Motor neuron (in vitro differentiated cells): ENCODE results near the gene CFAP97D1. TPM values are rescaled to one million over a fixed set of nuclear protein-coding genes. Genes with fewer than 3 reads are reported as not detected.

Experiments
- ATAC-seq, 8 experiments: fragments of 200-7000 bp; cut with Tn5 transposase; replicated peaks in 6 of 8; 2 replicates each; pipeline ENCODE4 v1.8.0; 2021; ENCODE audit warnings: mild to moderate bottlenecking in 8 of 8, moderate library complexity in 8 of 8
- H3K27ac ChIP-seq, 2 donors: fragments of 250-450 bp; sonication (Bioruptor Pico); 2 replicates each; pipeline ENCODE4 v1.9.0; 2021; ENCODE audit warnings: antibody characterized with exemption in 2 of 2, mild to moderate bottlenecking in 2 of 2, moderate library complexity in 1 of 2
- H3K4me1 ChIP-seq, 2 donors: fragments of 250-450 bp; sonication (Bioruptor Pico); replicated peaks in 1 of 2; 2 replicates each; pipeline ENCODE4 v1.6.1; 2021; ENCODE audit warnings: antibody characterized with exemption in 2 of 2, mild to moderate bottlenecking in 2 of 2, moderate library complexity in 1 of 2
- H3K4me3 ChIP-seq, 5 donors: fragments of 250-450 bp; sonication (Bioruptor Pico); 2 replicates each; pipeline ENCODE4 v1.9.0; 2021; ENCODE audit warnings: antibody characterized with exemption in 5 of 5, mild to moderate bottlenecking in 5 of 5, moderate library complexity in 4 of 5
- WGBS, 10 experiments: fragments of 450-650 bp; shearing (Covaris generic); methylation state at CpG; one replicate each; pipeline ENCODE4 v1.0.0; 2022; 5-methylcytosine and 5-hydroxymethylcytosine counted together
- in situ Hi-C, 9 experiments: fragments of 400-800 bp; cut with MboI; loops; one replicate each; pipeline ENCODE4 v1.15.0; 2021; ENCODE audit warnings: low sequenced_read_pairs in 9 of 9, low pct_unique_long_range_greater_than_20kb in 2 of 9; ENCODE audit not compliant: unreplicated experiment in 9 of 9
- total RNA-seq, 8 experiments: library from RNA; unstranded; fragments of 300-600 nt; gene quantifications; 2 replicates each; pipeline versions ENCODE4 v1.2.3 to v1.2.4, GENCODE V29; 2022

The CFAP97D1 gene
- under 1 TPM in 7 of 8 experiments, not detected in 1; 0.05 to 0.43 (median 0.14) TPM for total RNA-seq

- in situ Hi-C loops: no loop called here
- H3K27ac ChIP-seq: peak within 1 kb of the TSS in 1 of 2 donors; percentile 95
These were observed at the start of gene CFAP97D1 for GRCh38 chr17:43780135-43780534. Gene CFAP97D1 (plus strand): TSS chr17:43780435. CDS start chr17:43780463, 28 bp downstream.

GRCh38 chr17:43732958-43733357, 47.3 kb upstream of the CFAP97D1 start:
- in situ Hi-C loops: no loop called here
- Histone ChIP-seq H3K4me3 (no peak overlapping the region), H3K27ac (no peak overlapping the region), H3K4me1 (peaks cover 2 to 4% of the 10 kb centered on the region in 2 donors)
- peak in 1 of 8 experiments; percentile 30 for ATAC-seq
- 0 to 100% (median 85%) methylated on average over 1 to 2 of the region's 2 CpGs; no CpG with 5 or more reads in 4 of the 10 experiments for WGBS, 10 experiments

More at GRCh38 chr17:43780135-43780534, at the start of gene CFAP97D1:
- Histone ChIP-seq H3K4me1 (peaks cover 11 to 24% of the 10 kb centered on the region in 2 donors), H3K4me3 (peak within 1 kb of the TSS; percentile 68 to 85 (median 76))
- WGBS, 10 experiments: 65 to 100% (median 89%) methylated on average over 1 to 5 of the region's 7 CpGs; no CpG with 5 or more reads in 4 of the 10 experiments
- ATAC-seq: no peak

- Histone ChIP-seq H3K4me1 (peaks cover 2 to 4% of the 10 kb centered on the region in 2 donors), H3K4me3 (no peak overlapping the region), H3K27ac (no peak overlapping the region)
- 0 to 80% methylated on average over 1 of the region's 1 CpG; no CpG with 5 or more reads in 8 of the 10 experiments for WGBS, 10 experiments
- in situ Hi-C loops: no loop called here
- peak in 5 of 8 experiments; percentile 11 to 40 (median 38) for ATAC-seq
These were observed 46.3 kb upstream of the CFAP97D1 start for GRCh38 chr17:43733956-43734355.

GRCh38 chr17:43734376-43734775, 45.9 kb upstream of the CFAP97D1 start:
- Histone ChIP-seq H3K27ac (no peak overlapping the region), H3K4me1 (peaks cover 2 to 4% of the 10 kb centered on the region in 2 donors), H3K4me3 (no peak overlapping the region)
- in situ Hi-C loops: no loop called here
- ATAC-seq: peak in 6 of 8 experiments; percentile 59 to 82 (median 74)
- WGBS, 10 experiments: 0 to 92% (median 51%) methylated on average over 2 to 5 of the region's 5 CpGs

GRCh38 chr17:43736389-43736788, 43.8 kb upstream of the CFAP97D1 start:
- ATAC-seq: peak in 2 of 8 experiments; percentile 41 to 78
- in situ Hi-C loops: no loop called here
- WGBS, 10 experiments: 25 to 86% (median 62%) methylated on average over 1 to 2 of the region's 2 CpGs; no CpG with 5 or more reads in 4 of the 10 experiments
- H3K27ac ChIP-seq: no peak overlapping the region
- no peak overlapping the region for H3K4me3 ChIP-seq
- H3K4me1 ChIP-seq: peaks cover 2 to 4% of the 10 kb centered on the region in 2 donors

- no peak for ATAC-seq
- no peak overlapping the region for H3K27ac ChIP-seq
- H3K4me3 ChIP-seq: no peak overlapping the region
- in situ Hi-C loops: no loop called here
- H3K4me1 ChIP-seq: peaks cover 2 to 4% of the 10 kb centered on the region in 2 donors
- 33 to 100% (median 81%) methylated on average over 1 to 2 of the region's 2 CpGs; no CpG with 5 or more reads in 4 of the 10 experiments for WGBS, 10 experiments
These were observed 42.5 kb upstream of the CFAP97D1 start for GRCh38 chr17:43737722-43738121.

GRCh38 chr17:43740541-43740940, 39.7 kb upstream of the CFAP97D1 start:
- in situ Hi-C loops: no loop called here
- no peak overlapping the region for H3K27ac ChIP-seq
- WGBS, 10 experiments: 7 to 100% (median 46%) methylated on average over 1 to 4 of the region's 4 CpGs; no CpG with 5 or more reads in 3 of the 10 experiments
- H3K4me1 ChIP-seq: peaks cover 8 to 11% of the 10 kb centered on the region in 2 donors
- no peak overlapping the region for H3K4me3 ChIP-seq
- no peak for ATAC-seq

GRCh38 chr17:43741636-43742035, 38.6 kb upstream of the CFAP97D1 start:
- Histone ChIP-seq H3K27ac (no peak overlapping the region), H3K4me1 (peaks cover 15 to 16% of the 10 kb centered on the region in 2 donors), H3K4me3 (no peak overlapping the region)
- in situ Hi-C loops: no loop called here
- no peak for ATAC-seq
- WGBS, 10 experiments: 83 to 100% (median 100%) methylated on average over 1 to 3 of the region's 5 CpGs; no CpG with 5 or more reads in 3 of the 10 experiments

GRCh38 chr17:43745541-43745940, 34.7 kb upstream of the CFAP97D1 start:
- H3K4me1 ChIP-seq: peaks cover 15 to 16% of the 10 kb centered on the region in 2 donors
- ATAC-seq: peak in 5 of 8 experiments; percentile 33 to 83 (median 63)
- in situ Hi-C loops: no loop called here
- H3K27ac ChIP-seq: no peak overlapping the region
- WGBS, 10 experiments: 0 to 29% (median 3%) methylated on average over 1 to 5 of the region's 6 CpGs; no CpG with 5 or more reads in 3 of the 10 experiments
- H3K4me3 ChIP-seq: no peak overlapping the region

- in situ Hi-C loops: loop anchor here in 6 of 9 experiments (10.0 kb wide), 3 partner anchors 45 to 175 kb away; no protein-coding TSS in a partner anchor
- no peak for ATAC-seq
- H3K27ac ChIP-seq: no peak overlapping the region
- H3K4me1 ChIP-seq: peaks cover 14 to 15% of the 10 kb centered on the region in 2 donors
- no peak overlapping the region for H3K4me3 ChIP-seq
- 75 to 100% (median 86%) methylated on average over 1 to 4 of the region's 5 CpGs; no CpG with 5 or more reads in 2 of the 10 experiments for WGBS, 10 experiments
These were observed 30.1 kb upstream of the CFAP97D1 start for GRCh38 chr17:43750153-43750552.

GRCh38 chr17:43753493-43754129, 26.6 kb upstream of the CFAP97D1 start:
- WGBS, 10 experiments: 10 to 93% (median 77%) methylated on average over 3 to 5 of the region's 5 CpGs; no CpG with 5 or more reads in 2 of the 10 experiments
- ATAC-seq: peak in 2 of 8 experiments; percentile 25 to 76
- in situ Hi-C loops: loop anchor here in 6 of 9 experiments (10.0 kb wide), 3 partner anchors 49 to 179 kb away; no protein-coding TSS in a partner anchor

GRCh38 chr17:43754947-43755346, 25.3 kb upstream of the CFAP97D1 start:
- H3K4me1 ChIP-seq: peaks cover 29 to 33% of the 10 kb centered on the region in 2 donors
- peak in 2 of 8 experiments; percentile 14 to 30 for ATAC-seq
- no peak overlapping the region for H3K4me3 ChIP-seq
- H3K27ac ChIP-seq: no peak overlapping the region
- 81 to 93% methylated on average over 3 to 4 of the region's 21 CpGs; no CpG with 5 or more reads in 8 of the 10 experiments for WGBS, 10 experiments
- in situ Hi-C loops: loop anchor here in 6 of 9 experiments (10.0 kb wide), 3 partner anchors 50 to 180 kb away; no protein-coding TSS in a partner anchor

More at GRCh38 chr17:43753493-43754129, 26.6 kb upstream of the CFAP97D1 start:
- H3K27ac ChIP-seq: no peak overlapping the region
- H3K4me1 ChIP-seq: peaks cover 25 to 28% of the 10 kb centered on the region in 2 donors
- H3K4me3 ChIP-seq: no peak overlapping the region

GRCh38 chr17:43755389-43755875, 24.8 kb upstream of the CFAP97D1 start:
- H3K4me3 ChIP-seq: no peak overlapping the region
- WGBS, 10 experiments: 6 to 8% methylated on average over 5 to 18 of the region's 60 CpGs; no CpG with 5 or more reads in 8 of the 10 experiments
- peaks cover 33 to 37% of the 10 kb centered on the region in 2 donors for H3K4me1 ChIP-seq
- H3K27ac ChIP-seq: no peak overlapping the region
- ATAC-seq: peak in 5 of 8 experiments; percentile 21 to 81 (median 76)
- in situ Hi-C loops: loop anchor here in 6 of 9 experiments (10.0 kb wide), 3 partner anchors 51 to 181 kb away; no protein-coding TSS in a partner anchor
